Measurements from ENCODE around the gene DHRS3. TPM values are rescaled to one million over a fixed set of nuclear protein-coding genes. Genes with fewer than 3 reads are reported as not detected.
"Not testable (repeated sequence)": the region's sequence is repeated elsewhere in the genome, so short reads cannot be mapped to it uniquely, and the experiment has no call there.

The DHRS3 gene
- total and polyA plus RNA-seq, 8 donors, result 15.1 to 103 (median 58.2) TPM

GRCh38 chr1:12565966-12566352, 52.1 kb downstream of the DHRS3 start:
- intact Hi-C loops (cut with DNase I; ENCODE audit: low total_unique reads), result no loop called here
- Histone ChIP-seq H3K4me1 (peaks cover 0 to 12% (median 7%) of the 10 kb centered on the region in 4 donors), H3K27ac (peak overlapping the region in 1 of 5 donors; percentile 17), H3K4me3 (no peak overlapping the region), H3K27me3 (no peaks in the 10 kb centered on the region), H3K36me3 (peaks cover 18 to 51% (median 45%) of the 10 kb centered on the region in 4 donors), H3K9me3 (peaks cover 6 to 29% (median 18%) of the 10 kb centered on the region in 4 donors)
- no peak for TF ChIP-seq CTCF (IDR thresholded peaks at IDR 0.05)
- no peak for TF ChIP-seq POLR2A (IDR thresholded peaks at IDR 0.05)
- no peak for TF ChIP-seq EP300 (IDR thresholded peaks at IDR 0.05)
- no peak for TF ChIP-seq POLR2AphosphoS5 (IDR thresholded peaks at IDR 0.05)
- 79 to 90% (median 87%) methylated on average over 7 of the region's 7 CpGs for WGBS, 5 donors
- DNase-seq, result no peak

- intact Hi-C loops (cut with DNase I; ENCODE audit: low total_unique reads), result no loop called here
- Histone ChIP-seq H3K27ac (peak overlapping the region in 3 of 5 donors; percentile 17 to 63 (median 48)), H3K9me3 (peaks cover 6 to 29% (median 18%) of the 10 kb centered on the region in 4 donors), H3K36me3 (peaks cover 12 to 45% (median 39%) of the 10 kb centered on the region in 4 donors), H3K27me3 (no peaks in the 10 kb centered on the region), H3K4me1 (peaks cover 0 to 12% (median 7%) of the 10 kb centered on the region in 4 donors), H3K4me3 (no peak overlapping the region)
- no peak for TF ChIP-seq EP300 (IDR thresholded peaks at IDR 0.05)
- no peak for TF ChIP-seq POLR2AphosphoS5 (IDR thresholded peaks at IDR 0.05)
- no peak for TF ChIP-seq POLR2A (IDR thresholded peaks at IDR 0.05)
- TF ChIP-seq CTCF (IDR thresholded peaks at IDR 0.05), result no peak
- WGBS, 5 donors, result 63 to 78% (median 73%) methylated on average over 8 to 10 of the region's 10 CpGs
- DNase-seq, result peak in 1 of 2 donors; percentile 46
Observed at GRCh38 chr1:12565094-12565965, 52.7 kb downstream of the DHRS3 start.

- H3K4me3 ChIP-seq; H3K27me3 ChIP-seq; intact Hi-C loops (cut with DNase I; ENCODE audit: low total_unique reads); DNase-seq: not testable (repeated sequence)
- Histone ChIP-seq H3K36me3 (peaks cover 10 to 34% (median 28%) of the 10 kb centered on the region in 4 donors), H3K4me1 (peaks cover 0 to 12% (median 7%) of the 10 kb centered on the region in 4 donors), H3K27ac (peak overlapping the region in 1 of 5 donors; percentile 63), H3K9me3 (peaks cover 6 to 29% (median 18%) of the 10 kb centered on the region in 4 donors)
- WGBS, 5 donors, result 93 to 98% (median 97%) methylated on average over 3 of the region's 3 CpGs
Observed at GRCh38 chr1:12564251-12564650, 53.8 kb downstream of the DHRS3 start.

GRCh38 chr1:12562955-12563576, 54.9 kb downstream of the DHRS3 start:
- peaks cover 0 to 12% (median 8%) of the 10 kb centered on the region in 4 donors for H3K4me1 ChIP-seq
- no peaks in the 10 kb centered on the region for H3K27me3 ChIP-seq
- peaks cover 5 to 22% (median 18%) of the 10 kb centered on the region in 4 donors for H3K36me3 ChIP-seq
- H3K27ac ChIP-seq, result no peak overlapping the region
- peaks cover 6 to 29% (median 18%) of the 10 kb centered on the region in 4 donors for H3K9me3 ChIP-seq
- DNase-seq, result no peak
- intact Hi-C loops (cut with DNase I; ENCODE audit: low total_unique reads), result no loop called here
- TF ChIP-seq EP300 (IDR thresholded peaks at IDR 0.05) (no peak), POLR2A (IDR thresholded peaks at IDR 0.05) (no peak), POLR2AphosphoS5 (IDR thresholded peaks at IDR 0.05) (no peak), CTCF (IDR thresholded peaks at IDR 0.05) (no peak)
- H3K4me3 ChIP-seq, result no peak overlapping the region
- 69 to 89% (median 80%) methylated on average over 3 of the region's 3 CpGs for WGBS, 5 donors
